ENCODE measurements around the gene CDKAL1. TPM values are rescaled to one million over a fixed set of nuclear protein-coding genes. Genes with fewer than 3 reads are reported as not detected.

CDKAL1 gene
- total and polyA plus RNA-seq, 2 of the 13 experiments (the other 11 are each of a cell fraction or from before 2014, with no cell fraction given), result 9.5 to 27.7 TPM

DNA sequence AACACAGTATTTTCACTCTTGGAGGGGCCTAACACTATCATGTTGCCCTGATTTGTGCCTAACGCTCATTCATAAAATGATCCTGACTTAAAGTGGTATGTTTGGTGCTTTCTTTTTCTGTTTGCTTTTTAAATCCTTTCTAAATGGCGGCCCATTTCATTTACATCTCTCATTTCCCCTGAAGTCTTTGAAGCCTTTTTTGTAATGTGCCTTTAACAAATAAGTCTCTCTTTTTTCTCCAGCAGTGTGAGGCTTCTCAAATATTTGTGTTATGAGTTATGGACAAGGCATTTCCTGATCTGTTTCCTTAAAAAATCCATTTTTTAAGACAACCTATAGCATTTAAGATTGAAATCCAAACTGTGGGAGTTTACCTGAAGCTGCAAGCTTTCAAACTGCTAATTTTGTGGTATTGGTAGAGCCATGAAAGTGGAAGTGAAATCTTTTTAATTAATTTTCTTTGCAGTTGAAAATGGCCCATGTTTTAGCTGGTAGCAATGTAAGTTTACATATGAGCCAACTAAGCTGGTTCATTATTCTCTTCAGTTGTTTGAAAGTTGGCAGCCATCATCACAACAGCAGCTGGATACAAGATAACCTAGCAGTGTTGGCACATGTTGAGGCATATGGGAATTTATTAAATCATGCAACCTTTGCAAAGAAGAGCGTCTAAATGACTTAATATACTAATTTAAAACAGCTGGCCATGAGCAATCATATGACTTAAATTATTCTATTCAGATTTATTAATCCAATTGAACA, 469.7 kb downstream of the CDKAL1 start (continued):
- TF ChIP-seq HOXA9 (CRISPR knock-in tag; IDR thresholded peaks at IDR 0.05; ENCODE audit: borderline replicate concordance) (no peak), JUNB (CRISPR knock-in tag; IDR thresholded peaks at IDR 0.05; ENCODE audit: borderline replicate concordance) (peak; percentile 98), SMARCE1 (IDR thresholded peaks at IDR 0.05; ENCODE audit: borderline replicate concordance) (peak; percentile 80; the same call in 1 of the 2 replicates), CENPT (CRISPR knock-in tag; IDR thresholded peaks at IDR 0.05; ENCODE audit: low read depth) (no peak), ZNF329 (CRISPR knock-in tag; IDR thresholded peaks at IDR 0.05; ENCODE audit: low read depth) (no peak), ZNF75D (CRISPR knock-in tag; IDR thresholded peaks at IDR 0.05; ENCODE audit: borderline replicate concordance) (no peak), ZBTB7B (CRISPR knock-in tag; IDR thresholded peaks at IDR 0.05) (peak; percentile 83; the same call in 1 of the 2 replicates), ZNF3 (CRISPR knock-in tag; IDR thresholded peaks at IDR 0.05) (no peak), REXO4 (CRISPR knock-in tag; IDR thresholded peaks at IDR 0.05; ENCODE audit: borderline replicate concordance) (no peak), ZNF572 (CRISPR knock-in tag; IDR thresholded peaks at IDR 0.05) (no peak), ZNF781 (CRISPR knock-in tag; IDR thresholded peaks at IDR 0.05; ENCODE audit: borderline replicate concordance, not compliant biosample characterization) (no peak), ZNF460 (CRISPR knock-in tag; IDR thresholded peaks at IDR 0.05; ENCODE audit: borderline replicate concordance) (no peak), ZFP1 (CRISPR knock-in tag; IDR thresholded peaks at IDR 0.05) (no peak), RAD21 (CRISPR knock-in tag; IDR thresholded peaks at IDR 0.05) (no peak), PHB2 (IDR thresholded peaks at IDR 0.05; ENCODE audit: partially characterized antibody) (no peak), ZNF431 (CRISPR knock-in tag; IDR thresholded peaks at IDR 0.05; ENCODE audit: borderline replicate concordance, low read depth) (no peak; the same call in 1 of the 2 replicates)
- TF ChIP-seq, protein P1, sequence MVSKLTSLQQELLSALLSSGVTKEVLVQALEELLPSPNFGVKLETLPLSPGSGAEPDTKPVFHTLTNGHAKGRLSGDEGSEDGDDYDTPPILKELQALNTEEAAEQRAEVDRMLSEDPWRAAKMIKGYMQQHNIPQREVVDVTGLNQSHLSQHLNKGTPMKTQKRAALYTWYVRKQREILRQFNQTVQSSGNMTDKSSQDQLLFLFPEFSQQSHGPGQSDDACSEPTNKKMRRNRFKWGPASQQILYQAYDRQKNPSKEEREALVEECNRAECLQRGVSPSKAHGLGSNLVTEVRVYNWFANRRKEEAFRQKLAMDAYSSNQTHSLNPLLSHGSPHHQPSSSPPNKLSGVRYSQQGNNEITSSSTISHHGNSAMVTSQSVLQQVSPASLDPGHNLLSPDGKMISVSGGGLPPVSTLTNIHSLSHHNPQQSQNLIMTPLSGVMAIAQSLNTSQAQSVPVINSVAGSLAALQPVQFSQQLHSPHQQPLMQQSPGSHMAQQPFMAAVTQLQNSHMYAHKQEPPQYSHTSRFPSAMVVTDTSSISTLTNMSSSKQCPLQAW (CRISPR knock-in tag; IDR thresholded peaks at IDR 0.05), result no peak
- TF ChIP-seq, protein P2, sequence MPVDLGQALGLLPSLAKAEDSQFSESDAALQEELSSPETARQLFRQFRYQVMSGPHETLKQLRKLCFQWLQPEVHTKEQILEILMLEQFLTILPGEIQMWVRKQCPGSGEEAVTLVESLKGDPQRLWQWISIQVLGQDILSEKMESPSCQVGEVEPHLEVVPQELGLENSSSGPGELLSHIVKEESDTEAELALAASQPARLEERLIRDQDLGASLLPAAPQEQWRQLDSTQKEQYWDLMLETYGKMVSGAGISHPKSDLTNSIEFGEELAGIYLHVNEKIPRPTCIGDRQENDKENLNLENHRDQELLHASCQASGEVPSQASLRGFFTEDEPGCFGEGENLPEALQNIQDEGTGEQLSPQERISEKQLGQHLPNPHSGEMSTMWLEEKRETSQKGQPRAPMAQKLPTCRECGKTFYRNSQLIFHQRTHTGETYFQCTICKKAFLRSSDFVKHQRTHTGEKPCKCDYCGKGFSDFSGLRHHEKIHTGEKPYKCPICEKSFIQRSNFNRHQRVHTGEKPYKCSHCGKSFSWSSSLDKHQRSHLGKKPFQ (CRISPR knock-in tag; IDR thresholded peaks at IDR 0.05; ENCODE audit: insufficient replicate concordance), result peak; percentile 43
- TF ChIP-seq, protein P3, sequence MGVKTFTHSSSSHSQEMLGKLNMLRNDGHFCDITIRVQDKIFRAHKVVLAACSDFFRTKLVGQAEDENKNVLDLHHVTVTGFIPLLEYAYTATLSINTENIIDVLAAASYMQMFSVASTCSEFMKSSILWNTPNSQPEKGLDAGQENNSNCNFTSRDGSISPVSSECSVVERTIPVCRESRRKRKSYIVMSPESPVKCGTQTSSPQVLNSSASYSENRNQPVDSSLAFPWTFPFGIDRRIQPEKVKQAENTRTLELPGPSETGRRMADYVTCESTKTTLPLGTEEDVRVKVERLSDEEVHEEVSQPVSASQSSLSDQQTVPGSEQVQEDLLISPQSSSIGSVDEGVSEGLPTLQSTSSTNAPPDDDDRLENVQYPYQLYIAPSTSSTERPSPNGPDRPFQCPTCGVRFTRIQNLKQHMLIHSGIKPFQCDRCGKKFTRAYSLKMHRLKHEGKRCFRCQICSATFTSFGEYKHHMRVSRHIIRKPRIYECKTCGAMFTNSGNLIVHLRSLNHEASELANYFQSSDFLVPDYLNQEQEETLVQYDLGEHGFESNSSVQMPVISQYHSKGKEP (CRISPR knock-in tag; IDR thresholded peaks at IDR 0.05), result no peak
- TF ChIP-seq, protein P4, sequence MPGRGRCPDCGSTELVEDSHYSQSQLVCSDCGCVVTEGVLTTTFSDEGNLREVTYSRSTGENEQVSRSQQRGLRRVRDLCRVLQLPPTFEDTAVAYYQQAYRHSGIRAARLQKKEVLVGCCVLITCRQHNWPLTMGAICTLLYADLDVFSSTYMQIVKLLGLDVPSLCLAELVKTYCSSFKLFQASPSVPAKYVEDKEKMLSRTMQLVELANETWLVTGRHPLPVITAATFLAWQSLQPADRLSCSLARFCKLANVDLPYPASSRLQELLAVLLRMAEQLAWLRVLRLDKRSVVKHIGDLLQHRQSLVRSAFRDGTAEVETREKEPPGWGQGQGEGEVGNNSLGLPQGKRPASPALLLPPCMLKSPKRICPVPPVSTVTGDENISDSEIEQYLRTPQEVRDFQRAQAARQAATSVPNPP (CRISPR knock-in tag; IDR thresholded peaks at IDR 0.05), result no peak
- TF ChIP-seq, protein P5, sequence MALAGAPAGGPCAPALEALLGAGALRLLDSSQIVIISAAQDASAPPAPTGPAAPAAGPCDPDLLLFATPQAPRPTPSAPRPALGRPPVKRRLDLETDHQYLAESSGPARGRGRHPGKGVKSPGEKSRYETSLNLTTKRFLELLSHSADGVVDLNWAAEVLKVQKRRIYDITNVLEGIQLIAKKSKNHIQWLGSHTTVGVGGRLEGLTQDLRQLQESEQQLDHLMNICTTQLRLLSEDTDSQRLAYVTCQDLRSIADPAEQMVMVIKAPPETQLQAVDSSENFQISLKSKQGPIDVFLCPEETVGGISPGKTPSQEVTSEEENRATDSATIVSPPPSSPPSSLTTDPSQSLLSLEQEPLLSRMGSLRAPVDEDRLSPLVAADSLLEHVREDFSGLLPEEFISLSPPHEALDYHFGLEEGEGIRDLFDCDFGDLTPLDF (CRISPR knock-in tag; IDR thresholded peaks at IDR 0.05), result no peak
- TF ChIP-seq, protein P6, sequence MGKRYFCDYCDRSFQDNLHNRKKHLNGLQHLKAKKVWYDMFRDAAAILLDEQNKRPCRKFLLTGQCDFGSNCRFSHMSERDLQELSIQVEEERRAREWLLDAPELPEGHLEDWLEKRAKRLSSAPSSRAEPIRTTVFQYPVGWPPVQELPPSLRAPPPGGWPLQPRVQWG (CRISPR knock-in tag; IDR thresholded peaks at IDR 0.05; ENCODE audit: borderline replicate concordance, low read depth), result no peak
